ENCODE measurements around the gene DPYD. TPM values are rescaled to one million over a fixed set of nuclear protein-coding genes. Genes with fewer than 3 reads are reported as not detected.

Gene DPYD
- total RNA-seq, 1 donor = 81.9 TPM

DNA sequence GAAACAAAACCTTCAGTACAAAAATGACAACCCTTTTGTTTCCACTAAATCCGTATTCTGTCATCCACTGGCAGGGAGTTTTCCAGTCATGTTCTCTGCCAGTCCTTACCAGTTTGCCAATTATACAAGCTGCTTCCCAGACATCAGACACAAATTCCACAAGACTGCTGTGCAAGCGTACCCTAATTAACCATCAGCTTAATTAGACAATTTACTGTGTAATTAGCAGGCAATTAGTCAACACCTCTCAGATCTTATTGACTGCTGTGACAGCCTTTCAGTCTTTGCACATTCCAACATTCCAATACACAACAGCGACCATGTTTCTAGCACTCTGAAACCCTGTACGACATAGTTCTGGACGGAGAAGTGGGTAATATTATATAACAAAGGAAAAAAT is 420.1 kb downstream of the DPYD start:
- peak; percentile 3 for DNase-seq (ENCODE audit: low read depth)
- no peak overlapping the region for H3K4me3 ChIP-seq (ENCODE audit: low read depth, low read length)
- TF ChIP-seq, protein P1, sequence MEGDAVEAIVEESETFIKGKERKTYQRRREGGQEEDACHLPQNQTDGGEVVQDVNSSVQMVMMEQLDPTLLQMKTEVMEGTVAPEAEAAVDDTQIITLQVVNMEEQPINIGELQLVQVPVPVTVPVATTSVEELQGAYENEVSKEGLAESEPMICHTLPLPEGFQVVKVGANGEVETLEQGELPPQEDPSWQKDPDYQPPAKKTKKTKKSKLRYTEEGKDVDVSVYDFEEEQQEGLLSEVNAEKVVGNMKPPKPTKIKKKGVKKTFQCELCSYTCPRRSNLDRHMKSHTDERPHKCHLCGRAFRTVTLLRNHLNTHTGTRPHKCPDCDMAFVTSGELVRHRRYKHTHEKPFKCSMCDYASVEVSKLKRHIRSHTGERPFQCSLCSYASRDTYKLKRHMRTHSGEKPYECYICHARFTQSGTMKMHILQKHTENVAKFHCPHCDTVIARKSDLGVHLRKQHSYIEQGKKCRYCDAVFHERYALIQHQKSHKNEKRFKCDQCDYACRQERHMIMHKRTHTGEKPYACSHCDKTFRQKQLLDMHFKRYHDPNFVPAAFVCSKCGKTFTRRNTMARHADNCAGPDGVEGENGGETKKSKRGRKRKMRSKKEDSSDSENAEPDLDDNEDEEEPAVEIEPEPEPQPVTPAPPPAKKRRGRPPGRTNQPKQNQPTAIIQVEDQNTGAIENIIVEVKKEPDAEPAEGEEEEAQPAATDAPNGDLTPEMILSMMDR (IDR thresholded peaks at IDR 0.05; ENCODE audit: insufficient read depth, low read length) = no peak

DNA sequence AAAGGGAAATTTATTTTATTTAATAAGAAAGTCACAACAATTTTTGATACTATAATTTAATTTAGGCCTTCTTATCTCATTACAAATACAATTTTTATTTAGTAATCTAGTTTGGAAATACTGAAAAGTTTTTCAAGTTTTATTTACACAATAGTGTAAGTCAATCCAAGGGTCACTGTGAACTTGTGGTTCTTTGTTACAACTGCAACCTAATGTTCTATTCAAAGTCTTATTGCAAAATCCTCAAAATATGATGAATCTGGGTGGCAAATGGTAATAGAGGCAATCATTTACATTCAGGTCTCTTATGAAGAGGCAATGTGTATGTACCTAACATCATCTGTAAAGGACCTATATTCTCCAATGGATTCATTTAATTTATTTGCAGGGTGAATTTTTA is 421.2 kb downstream of the DPYD start:
- DNase-seq (ENCODE audit: low read depth) = no peak
- H3K4me3 ChIP-seq (ENCODE audit: low read depth, low read length) = no peak overlapping the region
- TF ChIP-seq, protein P1 (IDR thresholded peaks at IDR 0.05; ENCODE audit: insufficient read depth, low read length) = no peak

DNA sequence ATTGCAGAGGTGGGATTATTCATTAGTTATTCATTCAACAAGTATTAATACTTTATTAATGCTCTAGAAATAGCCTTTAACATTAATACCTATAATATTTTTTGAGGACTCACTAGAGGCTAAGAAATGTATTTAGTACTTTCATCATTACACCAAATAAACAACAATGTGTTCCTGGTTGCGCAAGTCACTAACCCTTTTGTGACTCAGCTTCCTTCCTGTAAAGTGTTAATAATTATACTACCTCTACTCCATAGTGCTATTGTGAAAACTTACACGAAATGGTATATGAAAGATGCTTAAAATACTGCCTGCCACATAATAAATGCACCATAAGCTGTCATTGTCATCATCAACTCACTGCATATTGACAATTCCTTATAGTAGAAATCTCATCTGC is 431.0 kb downstream of the DPYD start:
- peak; percentile 45 for DNase-seq (ENCODE audit: low read depth)
- TF ChIP-seq, protein P1 (IDR thresholded peaks at IDR 0.05; ENCODE audit: insufficient read depth, low read length) = no peak
- H3K4me3 ChIP-seq (ENCODE audit: low read depth, low read length) = no peak overlapping the region

DNA sequence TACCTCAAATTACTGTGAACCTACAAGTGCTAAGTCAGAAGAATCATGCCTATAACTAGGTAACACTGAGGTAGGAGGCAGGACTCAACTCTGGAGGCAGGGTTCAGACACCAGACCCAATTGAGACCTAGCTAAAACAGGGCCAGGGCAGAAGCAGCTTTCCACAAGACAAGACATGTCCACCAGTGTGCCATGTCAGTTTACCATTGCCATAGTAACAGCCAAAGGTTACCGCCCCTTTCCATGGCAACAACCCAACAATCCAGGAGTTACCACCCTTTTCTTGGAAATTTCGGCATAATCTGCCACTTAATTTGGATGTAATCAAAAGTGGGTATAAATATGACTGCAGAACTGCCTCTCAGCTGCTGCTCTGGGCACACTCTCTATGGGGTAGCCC is 432.3 kb downstream of the DPYD start:
- H3K4me3 ChIP-seq (ENCODE audit: low read depth, low read length) = no peak overlapping the region
- no peak for DNase-seq (ENCODE audit: low read depth)

DNA sequence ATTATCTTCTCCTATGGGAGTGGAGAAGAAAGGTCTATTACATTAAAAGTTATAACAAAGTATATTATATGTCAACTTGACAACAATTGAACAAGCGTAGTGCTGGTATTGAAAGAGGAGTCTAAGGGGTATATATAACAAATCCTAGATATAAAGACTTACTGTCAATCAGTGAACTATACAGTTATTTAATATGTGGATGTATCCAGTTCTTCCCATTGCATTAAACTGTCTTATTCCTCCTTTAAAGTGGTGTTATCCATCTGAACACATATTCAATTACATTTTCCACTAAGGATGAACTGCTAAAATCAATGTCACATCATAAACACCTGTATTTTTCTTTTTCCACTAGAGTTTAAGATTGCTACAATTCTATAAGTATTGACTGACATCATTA is 438.8 kb downstream of the DPYD start:
- DNase-seq (ENCODE audit: low read depth) = no peak
- no peak overlapping the region for H3K4me3 ChIP-seq (ENCODE audit: low read depth, low read length)
- TF ChIP-seq, protein P1 (IDR thresholded peaks at IDR 0.05; ENCODE audit: insufficient read depth, low read length) = no peak

More for the DNA sequence above, 432.3 kb downstream of the DPYD start:
- TF ChIP-seq, protein P1 (IDR thresholded peaks at IDR 0.05; ENCODE audit: insufficient read depth, low read length) = no peak

DNA sequence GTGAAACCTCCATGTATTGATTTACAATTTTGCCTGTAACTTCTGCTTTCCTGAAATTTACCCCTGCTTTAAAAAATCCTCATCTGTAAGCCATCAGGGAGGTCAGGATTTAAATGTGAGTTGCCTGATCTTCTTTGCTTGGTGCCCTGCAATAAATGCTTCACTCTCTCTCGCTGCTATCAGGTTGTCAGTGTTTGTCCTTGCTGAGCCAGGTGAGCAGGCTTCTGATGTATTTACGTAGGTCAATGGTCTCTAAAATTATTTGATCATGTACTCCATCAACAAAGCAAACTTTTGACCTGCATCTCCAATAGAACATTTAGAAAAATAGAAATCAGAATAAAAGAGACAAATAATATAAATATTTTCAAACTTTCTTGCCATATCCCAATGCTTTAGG is 453.4 kb downstream of the DPYD start:
- TF ChIP-seq, protein P1 (IDR thresholded peaks at IDR 0.05; ENCODE audit: insufficient read depth, low read length) = no peak
- no peak for DNase-seq (ENCODE audit: low read depth)
- H3K4me3 ChIP-seq (ENCODE audit: low read depth, low read length) = no peak overlapping the region

DNA sequence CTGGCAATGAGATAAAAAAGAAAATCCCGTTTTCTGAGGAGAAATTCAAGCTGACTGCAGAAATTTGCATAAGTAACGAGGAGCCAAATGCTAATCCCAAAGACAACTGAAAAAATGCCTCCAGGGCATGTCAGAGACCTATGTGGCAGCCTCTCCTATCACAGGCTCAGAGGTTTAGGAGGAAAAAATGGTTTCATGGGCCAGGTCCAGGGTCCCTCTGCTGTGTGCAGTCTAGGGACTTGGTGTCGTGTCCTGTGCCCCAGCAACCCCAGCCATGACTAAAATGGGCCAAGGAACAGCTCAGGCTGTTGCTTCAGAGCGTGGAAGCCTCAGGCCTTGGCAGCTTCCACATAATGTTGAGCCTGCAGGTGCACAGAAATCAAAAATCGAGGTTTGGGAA is 456.5 kb downstream of the DPYD start:
- DNase-seq (ENCODE audit: low read depth) = no peak
- TF ChIP-seq, protein P1 (IDR thresholded peaks at IDR 0.05; ENCODE audit: insufficient read depth, low read length) = no peak
- no peak overlapping the region for H3K4me3 ChIP-seq (ENCODE audit: low read depth, low read length)
